ENCODE data around the gene TNFRSF17.

Gene TNFRSF17

DNA sequence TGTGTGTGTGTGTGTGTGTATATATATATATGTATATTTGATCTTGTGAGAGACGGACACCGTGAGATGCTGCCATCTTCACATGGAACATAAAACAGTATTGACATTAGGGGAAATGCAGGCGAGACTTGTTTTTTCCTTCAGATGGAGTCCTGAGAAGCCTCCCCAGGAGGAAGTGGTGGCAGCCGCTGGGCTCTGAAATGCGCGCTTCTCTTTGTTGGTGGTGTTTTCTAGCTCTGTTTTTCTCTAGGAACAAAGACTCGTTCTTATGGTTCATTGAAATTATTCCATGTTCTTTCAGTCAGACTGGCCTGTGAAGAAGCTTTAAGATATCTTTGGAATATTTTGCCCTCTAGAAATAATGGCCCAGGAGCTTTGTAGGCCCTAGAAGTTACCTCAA lies 44.5 kb downstream of the TNFRSF17 start:
- peak; percentile 7 for DNase-seq

DNA sequence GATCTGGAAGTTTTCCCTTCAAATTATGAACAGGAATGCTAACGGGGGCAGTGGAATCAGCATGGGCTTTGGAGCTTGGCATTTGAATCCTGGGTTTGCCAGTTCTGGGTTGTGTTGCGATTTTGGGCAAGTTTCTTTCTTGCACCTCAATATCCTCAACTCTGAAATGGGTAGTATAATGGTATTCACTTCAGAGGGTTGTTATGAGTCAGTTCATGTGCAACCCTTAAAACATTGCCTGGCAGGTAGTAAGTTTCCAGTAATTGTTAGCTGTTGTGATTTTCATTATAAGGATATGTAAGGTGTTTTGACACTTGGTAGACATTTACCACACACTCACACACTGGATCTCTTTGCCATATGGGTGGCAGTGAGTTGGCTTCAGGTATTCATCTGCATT lies 44.9 kb downstream of the TNFRSF17 start:
- DNase-seq: no peak

DNA sequence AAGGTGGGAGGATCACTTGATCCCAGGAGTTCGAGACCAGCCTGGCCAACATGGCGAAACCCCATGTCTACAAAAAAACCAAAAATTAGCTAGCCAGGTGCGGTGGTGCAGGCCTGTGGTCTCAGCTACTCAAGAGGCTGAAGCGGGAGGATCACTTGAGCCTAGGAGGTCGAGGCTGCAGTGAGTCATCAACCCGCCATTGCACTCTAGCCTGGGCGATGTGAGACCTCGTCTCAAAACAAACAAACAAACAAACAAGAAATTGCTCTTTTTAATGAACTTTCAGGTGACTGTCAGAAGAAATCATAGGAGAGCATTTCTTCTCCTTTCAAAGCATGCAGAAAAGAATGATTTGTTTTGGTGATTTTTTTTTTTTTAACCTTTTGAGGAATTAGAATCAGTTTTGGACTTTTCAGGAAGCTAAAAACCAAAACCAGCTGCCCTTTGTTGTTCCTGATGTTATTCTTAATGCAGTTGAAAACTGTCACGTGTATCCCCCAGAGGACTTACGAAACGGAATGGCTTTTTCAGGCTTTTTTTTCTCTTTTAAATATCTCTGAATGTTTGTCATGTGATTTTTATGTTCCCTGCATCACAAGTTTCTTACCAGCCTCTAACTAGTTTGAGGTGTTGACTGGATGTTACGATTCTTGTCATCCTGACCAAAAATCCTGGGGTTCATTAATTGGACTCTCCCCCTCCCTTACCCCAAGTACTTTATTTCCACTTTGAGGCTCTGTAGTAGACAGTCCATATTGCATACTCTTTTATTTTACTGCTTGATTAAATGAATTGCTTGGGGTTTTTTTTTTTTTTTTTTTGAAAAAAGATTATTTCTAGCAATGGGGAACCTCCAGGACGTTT lies 45.6 kb downstream of the TNFRSF17 start:
- DNase-seq: no peak

DNA sequence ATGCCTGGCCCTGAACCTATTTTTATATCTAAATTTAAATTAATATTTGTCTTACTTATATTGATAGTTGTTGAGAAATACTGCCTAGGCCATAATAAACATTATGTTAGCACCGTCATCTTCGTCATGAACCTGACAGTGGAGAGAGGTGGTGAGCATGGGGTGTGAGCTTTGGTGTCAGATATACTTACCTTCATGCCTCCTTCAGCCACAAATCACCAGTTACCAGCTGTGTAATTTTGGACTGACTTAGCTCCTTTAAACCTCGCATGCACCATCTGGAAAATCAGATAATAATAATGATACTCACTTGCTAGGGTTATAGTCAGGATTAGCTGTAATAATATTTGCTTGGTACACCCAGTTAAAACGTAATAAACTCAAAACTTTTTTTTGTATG lies 46.6 kb downstream of the TNFRSF17 start:
- no peak for DNase-seq

DNA sequence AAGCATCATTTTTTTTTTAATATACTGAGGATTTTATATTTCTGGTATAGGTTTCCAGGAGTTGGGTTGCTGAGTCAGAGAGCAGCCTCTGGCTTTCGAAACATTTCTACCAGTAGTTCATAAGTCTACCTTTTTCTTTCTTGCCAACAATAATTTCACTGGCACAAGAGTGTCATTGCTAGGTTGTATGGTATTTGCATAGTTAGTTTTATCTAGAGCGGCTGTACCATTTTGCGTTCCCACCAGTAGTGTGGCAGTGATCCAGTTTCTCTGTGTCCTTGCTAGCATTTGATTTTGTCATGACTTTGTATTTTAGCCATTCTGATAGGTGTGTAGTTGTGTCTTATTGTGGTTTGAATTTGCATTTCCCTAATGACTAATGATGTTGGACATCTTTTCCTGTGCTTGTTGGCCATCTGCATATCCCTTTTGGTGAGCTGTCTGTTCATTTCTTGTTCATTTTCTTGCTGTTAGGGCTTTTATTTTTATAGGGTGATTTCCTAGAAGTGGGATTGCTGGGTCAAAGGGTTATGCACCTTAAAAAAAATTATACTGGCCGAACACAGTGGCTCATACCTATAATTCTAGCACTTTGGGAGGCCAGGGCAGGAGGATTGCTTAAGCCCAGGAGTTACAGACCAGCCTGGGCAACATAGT lies 51.4 kb downstream of the TNFRSF17 start:
- no peak for DNase-seq

DNA sequence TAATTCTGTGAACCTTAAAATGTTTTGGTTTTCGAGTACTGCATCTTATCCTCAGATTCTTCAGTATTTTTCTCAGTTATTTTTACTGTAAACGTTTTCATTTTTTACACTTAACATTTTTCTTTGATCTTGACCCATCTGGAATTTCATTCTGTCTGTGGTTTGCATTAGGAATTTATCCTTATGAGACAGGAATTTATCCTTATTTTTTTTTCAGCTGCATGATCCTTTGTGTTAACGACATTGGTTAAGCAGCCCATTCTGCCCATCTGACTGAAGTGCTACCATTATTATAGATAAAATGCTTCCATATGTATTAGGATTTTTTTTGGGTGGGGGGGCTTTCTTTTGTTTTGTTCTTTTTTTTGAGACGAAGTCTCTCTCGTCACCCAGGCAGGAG lies 52.5 kb downstream of the TNFRSF17 start:
- no peak for DNase-seq
